ENCODE measurements around the gene SEMA4G.

Gene SEMA4G, protein sequence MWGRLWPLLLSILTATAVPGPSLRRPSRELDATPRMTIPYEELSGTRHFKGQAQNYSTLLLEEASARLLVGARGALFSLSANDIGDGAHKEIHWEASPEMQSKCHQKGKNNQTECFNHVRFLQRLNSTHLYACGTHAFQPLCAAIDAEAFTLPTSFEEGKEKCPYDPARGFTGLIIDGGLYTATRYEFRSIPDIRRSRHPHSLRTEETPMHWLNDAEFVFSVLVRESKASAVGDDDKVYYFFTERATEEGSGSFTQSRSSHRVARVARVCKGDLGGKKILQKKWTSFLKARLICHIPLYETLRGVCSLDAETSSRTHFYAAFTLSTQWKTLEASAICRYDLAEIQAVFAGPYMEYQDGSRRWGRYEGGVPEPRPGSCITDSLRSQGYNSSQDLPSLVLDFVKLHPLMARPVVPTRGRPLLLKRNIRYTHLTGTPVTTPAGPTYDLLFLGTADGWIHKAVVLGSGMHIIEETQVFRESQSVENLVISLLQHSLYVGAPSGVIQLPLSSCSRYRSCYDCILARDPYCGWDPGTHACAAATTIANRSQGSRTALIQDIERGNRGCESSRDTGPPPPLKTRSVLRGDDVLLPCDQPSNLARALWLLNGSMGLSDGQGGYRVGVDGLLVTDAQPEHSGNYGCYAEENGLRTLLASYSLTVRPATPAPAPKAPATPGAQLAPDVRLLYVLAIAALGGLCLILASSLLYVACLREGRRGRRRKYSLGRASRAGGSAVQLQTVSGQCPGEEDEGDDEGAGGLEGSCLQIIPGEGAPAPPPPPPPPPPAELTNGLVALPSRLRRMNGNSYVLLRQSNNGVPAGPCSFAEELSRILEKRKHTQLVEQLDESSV

GRCh38 chr10:100969187-100970075 lies at the start of gene SEMA4G:
Gene SEMA4G, plus strand, starts transcription at chr10:100969504. Its CDS starts 3,409 bp downstream, at chr10:100972913.
- peak; percentile 24 for DNase-seq (ENCODE audit: low read depth)

DNA sequence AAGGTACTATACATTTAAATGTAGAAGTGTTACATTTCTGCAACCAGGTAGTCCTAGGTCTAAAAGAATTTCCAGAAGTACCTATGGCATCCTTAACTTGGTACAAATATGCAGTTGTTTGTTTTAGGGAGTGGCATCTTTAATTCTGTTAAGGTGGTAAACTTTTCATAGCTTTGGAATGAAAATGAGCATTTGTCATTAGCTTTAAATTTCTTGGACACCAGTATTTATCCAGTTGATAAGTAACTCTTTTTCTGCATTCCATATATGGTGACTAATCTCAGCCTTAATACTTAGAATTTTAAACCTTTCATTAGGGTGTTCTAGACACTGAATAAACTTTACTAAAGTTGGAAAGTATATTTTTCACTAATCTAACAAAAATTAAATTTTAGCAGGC lies 45.7 kb upstream of the SEMA4G start:
- DNase-seq (ENCODE audit: low read depth): no peak

DNA sequence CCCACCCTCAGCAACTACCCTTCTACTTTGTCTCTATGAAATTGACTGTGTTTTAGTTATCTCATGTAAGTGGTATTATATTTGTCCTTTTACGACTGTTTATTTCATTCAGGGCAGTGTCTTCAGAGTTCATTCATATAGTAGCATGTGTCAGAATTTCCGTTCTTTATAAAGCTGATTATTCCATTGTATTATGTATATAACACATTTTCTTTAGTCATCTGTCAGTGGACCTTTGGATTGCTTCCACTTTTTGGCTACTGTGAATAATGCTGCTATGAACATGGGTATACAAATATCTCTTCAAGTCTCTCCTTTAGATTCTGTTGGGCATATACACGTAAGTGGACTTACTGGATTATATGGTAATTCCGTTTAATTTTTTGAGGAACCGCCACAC lies 42.0 kb upstream of the SEMA4G start:
- DNase-seq (ENCODE audit: low read depth): no peak

DNA sequence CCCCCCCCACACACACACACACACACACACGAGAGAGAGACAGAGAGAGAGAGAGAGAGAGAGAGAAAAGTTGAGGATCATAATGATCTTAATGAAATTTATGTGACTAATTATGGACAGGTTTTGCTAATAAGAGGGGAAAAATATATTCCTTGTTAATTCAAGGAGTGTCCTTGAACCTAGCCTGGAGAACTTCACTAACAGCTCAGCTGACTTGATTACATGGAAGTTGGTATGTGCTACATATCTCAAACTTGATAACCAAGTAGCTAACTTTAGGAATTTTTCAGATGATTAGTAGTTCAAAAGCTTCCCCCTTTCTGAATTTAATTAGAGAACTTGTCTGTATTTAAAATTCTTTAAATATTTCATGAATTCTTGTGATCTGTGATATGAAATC lies 41.3 kb upstream of the SEMA4G start:
- no peak for DNase-seq (ENCODE audit: low read depth)

DNA sequence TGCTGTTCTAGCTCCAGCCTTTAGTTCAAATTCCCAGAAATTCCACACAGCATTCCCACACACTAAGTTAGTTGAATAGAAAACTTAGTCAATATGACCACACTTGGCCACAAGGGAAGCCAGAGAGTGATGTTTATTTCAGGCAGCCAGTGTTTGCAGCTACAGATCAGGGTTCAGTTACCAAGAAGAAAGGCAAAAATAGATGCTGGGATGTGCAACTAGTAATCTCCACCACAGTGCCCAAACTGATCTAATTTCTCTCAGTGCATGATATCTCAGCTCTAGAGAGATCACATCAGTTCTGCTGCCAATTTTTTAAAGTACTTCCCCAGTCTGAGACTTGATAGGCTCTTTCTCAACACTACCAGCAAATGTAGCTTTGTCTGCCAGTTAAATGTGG lies 38.9 kb upstream of the SEMA4G start:
- no peak for DNase-seq (ENCODE audit: low read depth)

GRCh38 chr10:100934084-100934659 lies 35.1 kb upstream of the SEMA4G start:
- no peak for DNase-seq (ENCODE audit: low read depth)

DNA sequence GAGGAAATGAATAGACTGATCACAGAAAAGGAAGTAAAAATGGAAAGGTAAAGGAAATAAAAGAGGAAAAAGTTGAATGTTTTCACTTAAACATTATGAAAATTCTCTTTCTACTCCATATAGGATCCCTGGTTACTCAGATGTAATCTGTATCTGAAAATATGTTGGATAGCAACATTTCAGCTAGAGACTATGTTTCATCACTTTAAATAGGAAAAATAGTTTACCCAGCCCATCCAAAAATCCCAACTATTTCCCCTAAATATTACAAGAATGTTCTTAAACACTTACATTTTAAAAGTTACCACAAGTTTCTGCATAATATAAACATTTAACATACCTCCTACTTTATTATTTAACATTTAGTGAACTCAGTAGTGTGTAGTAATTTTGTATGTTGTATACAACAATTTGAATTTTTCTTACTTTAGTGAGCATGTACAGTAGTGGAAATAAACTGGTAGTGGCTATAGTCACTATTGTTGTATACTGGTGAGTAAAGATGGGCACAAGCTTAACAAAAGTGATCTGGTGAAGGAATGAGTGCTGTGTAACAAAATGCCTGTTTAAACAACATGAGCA lies 29.4 kb upstream of the SEMA4G start:
- DNase-seq (ENCODE audit: low read depth): no peak

DNA sequence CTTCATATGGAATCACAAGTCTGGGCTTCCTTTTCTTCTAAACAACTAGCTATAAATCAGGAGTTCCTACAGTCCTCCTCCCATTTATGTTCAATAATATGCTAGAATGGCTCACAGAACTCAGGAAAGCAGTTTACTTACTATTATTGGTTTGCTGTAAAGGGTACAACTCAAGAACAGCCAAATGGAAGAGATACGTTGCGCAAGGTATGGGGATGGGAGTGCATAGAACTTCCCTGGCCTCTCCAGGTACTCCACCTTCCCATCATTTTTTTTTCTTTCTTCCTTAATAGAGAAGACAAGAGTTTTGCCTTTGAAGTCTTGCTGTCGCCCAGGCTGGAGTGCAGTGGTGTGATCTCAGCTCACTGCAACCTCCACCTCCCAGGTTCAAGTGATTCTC lies 27.1 kb upstream of the SEMA4G start:
- no peak for DNase-seq (ENCODE audit: low read depth)

GRCh38 chr10:100943508-100943907 lies 25.8 kb upstream of the SEMA4G start:
- DNase-seq (ENCODE audit: low read depth): no peak

- no peak for DNase-seq (ENCODE audit: low read depth)
Measured at GRCh38 chr10:100945754-100946153, 23.6 kb upstream of the SEMA4G start.

- DNase-seq (ENCODE audit: low read depth): no peak
Measured at GRCh38 chr10:100948916-100949315, 20.4 kb upstream of the SEMA4G start.

DNA sequence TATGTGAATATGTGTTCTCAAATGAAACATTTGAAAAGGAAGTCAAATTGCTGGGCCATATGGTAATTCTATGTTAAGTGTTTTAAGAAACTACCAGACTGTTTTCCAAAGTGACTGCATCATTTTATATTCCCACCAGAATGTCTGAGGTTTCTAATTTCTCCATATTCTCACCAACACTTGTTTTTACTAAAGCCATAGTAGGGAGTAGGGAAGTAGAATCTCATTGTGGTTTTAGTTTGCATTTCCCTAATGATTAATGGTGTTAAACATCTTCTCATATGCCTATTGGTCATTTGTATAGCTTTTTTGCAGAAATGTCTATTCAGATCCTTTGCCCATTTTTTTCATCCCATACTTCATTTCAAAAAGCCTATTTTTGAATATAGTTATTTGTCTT lies 9.1 kb upstream of the SEMA4G start:
- no peak for DNase-seq (ENCODE audit: low read depth)

- DNase-seq (ENCODE audit: low read depth): no peak
Measured at GRCh38 chr10:100962351-100963080, 6.8 kb upstream of the SEMA4G start.

GRCh38 chr10:100963826-100964225 lies 5.5 kb upstream of the SEMA4G start:
- no peak for DNase-seq (ENCODE audit: low read depth)

DNA sequence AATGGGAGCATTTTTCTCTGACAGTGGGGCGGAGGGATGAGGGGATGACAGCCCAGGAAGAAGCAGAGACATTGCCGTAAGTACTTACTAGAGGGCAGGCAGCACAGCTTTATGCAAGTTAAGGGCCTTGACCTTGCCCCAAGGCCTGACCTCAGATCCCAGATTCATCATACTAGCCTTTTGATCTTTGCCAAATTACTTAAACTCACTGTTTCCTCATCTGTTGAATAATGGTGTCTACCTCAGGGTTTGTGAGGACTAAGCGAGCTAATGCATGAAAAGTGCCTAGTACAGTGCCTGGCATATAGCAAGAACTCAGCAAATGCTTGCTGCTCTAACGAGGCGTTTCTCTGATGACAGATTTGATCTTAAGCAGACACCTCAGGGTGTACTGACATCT lies 3.5 kb upstream of the SEMA4G start:
- DNase-seq (ENCODE audit: low read depth): no peak

DNA sequence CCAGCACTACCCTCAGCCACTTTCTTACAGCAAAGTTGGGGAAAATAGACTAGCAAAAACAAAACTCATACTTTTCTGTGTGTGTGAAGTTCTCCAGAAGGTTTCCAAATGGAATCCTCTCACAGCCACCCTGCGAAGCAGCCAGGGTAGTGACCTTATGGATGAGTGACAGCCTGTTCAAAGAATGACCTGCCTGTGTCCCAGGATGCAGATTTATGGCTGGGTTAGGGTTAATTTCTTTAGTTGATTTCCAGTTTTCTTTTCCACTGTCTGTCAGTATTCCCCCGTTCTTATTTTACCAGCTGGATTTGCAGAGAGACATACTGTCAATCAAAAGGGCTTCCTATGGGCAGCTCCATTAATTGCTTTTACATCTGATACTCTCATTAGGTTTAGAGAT lies 2.4 kb upstream of the SEMA4G start:
- DNase-seq (ENCODE audit: low read depth): no peak

GRCh38 chr10:100967332-100967731 lies 2.0 kb upstream of the SEMA4G start:
- DNase-seq (ENCODE audit: low read depth): no peak

GRCh38 chr10:100968062-100968736 lies 1.1 kb upstream of the SEMA4G start:
- no peak for DNase-seq (ENCODE audit: low read depth)

- no peak for DNase-seq (ENCODE audit: low read depth)
Measured at GRCh38 chr10:100968863-100969186, 479 bp upstream of the SEMA4G start.
